DMS153 treated with DMSO at 0.1 percent for 48 hours (cell line): ENCODE data around the gene NT5DC4.

ENCODE experiments used
- DNase-seq: peaks from one replicate; lab custom pipeline; 2025; ENCODE audit not compliant: unreplicated experiment; lab: John Stamatoyannopoulos, UW

Gene NT5DC4

GRCh38 chr2:112722816-112723546, 2.2 kb downstream of the NT5DC4 start:
- no peak for DNase-seq

- no peak for DNase-seq
Measured at GRCh38 chr2:112723547-112723940, 2.7 kb downstream of the NT5DC4 start.

- no peak for DNase-seq
Measured at GRCh38 chr2:112723995-112724394, 3.2 kb downstream of the NT5DC4 start.

- DNase-seq = no peak
Measured at GRCh38 chr2:112724591-112725525, 4.0 kb downstream of the NT5DC4 start.

GRCh38 chr2:112725545-112726457, 5.0 kb downstream of the NT5DC4 start:
- DNase-seq = no peak

- DNase-seq = peak; percentile 87
Measured at GRCh38 chr2:112726487-112727190, 5.8 kb downstream of the NT5DC4 start.

- DNase-seq = no peak
Measured at GRCh38 chr2:112727276-112728028, 6.6 kb downstream of the NT5DC4 start.

- DNase-seq = no peak
Measured at GRCh38 chr2:112728029-112728362, 7.2 kb downstream of the NT5DC4 start.

- peak; percentile 21 for DNase-seq
Measured at GRCh38 chr2:112728378-112729175, 7.8 kb downstream of the NT5DC4 start.

- DNase-seq = no peak
Measured at GRCh38 chr2:112730216-112730615, 9.4 kb downstream of the NT5DC4 start.

GRCh38 chr2:112730791-112731190, 10.0 kb downstream of the NT5DC4 start:
- DNase-seq = no peak

- DNase-seq = no peak
Measured at GRCh38 chr2:112731479-112731878, 10.7 kb downstream of the NT5DC4 start.

GRCh38 chr2:112733456-112733855, 12.6 kb downstream of the NT5DC4 start:
- DNase-seq = no peak

GRCh38 chr2:112733871-112734270, 13.1 kb downstream of the NT5DC4 start:
- DNase-seq = no peak

GRCh38 chr2:112737542-112738232, 16.9 kb downstream of the NT5DC4 start:
- DNase-seq = no peak

- no peak for DNase-seq
Measured at GRCh38 chr2:112740527-112740926, 19.7 kb downstream of the NT5DC4 start.

GRCh38 chr2:112749755-112750559, 29.1 kb downstream of the NT5DC4 start:
- DNase-seq = peak; percentile 27

- DNase-seq = no peak
Measured at GRCh38 chr2:112750560-112750843, 29.7 kb downstream of the NT5DC4 start.
